ENCODE data around the gene ANO3.
"Not testable (repeated sequence)": the region's sequence is repeated elsewhere in the genome, so short reads cannot be mapped to it uniquely, and the experiment has no call there.

Gene ANO3

GRCh38 chr11:26579683-26580082 lies 247.8 kb downstream of the ANO3 start:
- no peaks in the 10 kb centered on the region for H3K9me3 ChIP-seq (ENCODE audit: control insufficient read depth in 1 of 2, low read length in 2 of 2)
- H3K36me3 ChIP-seq (ENCODE audit: control insufficient read depth in 1 of 2, insufficient read depth in 2 of 2, low read length in 2 of 2), result no peaks in the 10 kb centered on the region
- peaks cover 0 to 2% of the 10 kb centered on the region in 2 donors for H3K4me1 ChIP-seq (ENCODE audit: control insufficient read depth in 1 of 2, insufficient read depth in 2 of 2, low read length in 2 of 2)
- no peak overlapping the region for H3K27ac ChIP-seq (ENCODE audit: low read length)
- no peak overlapping the region for H3K4me3 ChIP-seq (ENCODE audit: low read depth in 1 of 2, low read length in 2 of 2)
- no peaks in the 10 kb centered on the region for H3K27me3 ChIP-seq (ENCODE audit: low read depth, low read length)

- no peaks in the 10 kb centered on the region for H3K27me3 ChIP-seq (ENCODE audit: low read depth, low read length)
- no peaks in the 10 kb centered on the region for H3K9me3 ChIP-seq (ENCODE audit: control insufficient read depth in 1 of 2, low read length in 2 of 2)
- no peak overlapping the region for H3K4me3 ChIP-seq (ENCODE audit: low read depth in 1 of 2, low read length in 2 of 2)
- H3K4me1 ChIP-seq (ENCODE audit: control insufficient read depth in 1 of 2, insufficient read depth in 2 of 2, low read length in 2 of 2), result peaks cover 0 to 2% of the 10 kb centered on the region in 2 donors
- no peak overlapping the region for H3K27ac ChIP-seq (ENCODE audit: low read length)
- no peaks in the 10 kb centered on the region for H3K36me3 ChIP-seq (ENCODE audit: control insufficient read depth in 1 of 2, insufficient read depth in 2 of 2, low read length in 2 of 2)
Observed at GRCh38 chr11:26580929-26581328, 249.0 kb downstream of the ANO3 start.

GRCh38 chr11:26583550-26583949 lies 251.6 kb downstream of the ANO3 start:
- no peak overlapping the region for H3K27ac ChIP-seq (ENCODE audit: low read length)
- H3K4me3 ChIP-seq (ENCODE audit: low read depth in 1 of 2, low read length in 2 of 2), result no peak overlapping the region
- no peaks in the 10 kb centered on the region for H3K36me3 ChIP-seq (ENCODE audit: control insufficient read depth in 1 of 2, insufficient read depth in 2 of 2, low read length in 2 of 2)
- H3K27me3 ChIP-seq (ENCODE audit: low read depth, low read length), result no peaks in the 10 kb centered on the region
- peaks cover 0 to 2% of the 10 kb centered on the region in 2 donors for H3K4me1 ChIP-seq (ENCODE audit: control insufficient read depth in 1 of 2, insufficient read depth in 2 of 2, low read length in 2 of 2)
- no peaks in the 10 kb centered on the region for H3K9me3 ChIP-seq (ENCODE audit: control insufficient read depth in 1 of 2, low read length in 2 of 2)

- H3K4me3 ChIP-seq (ENCODE audit: low read depth in 1 of 2, low read length in 2 of 2), result no peak overlapping the region
Observed at GRCh38 chr11:26584818-26585217, 252.9 kb downstream of the ANO3 start.

GRCh38 chr11:26587073-26587472 lies 255.1 kb downstream of the ANO3 start:
- Histone ChIP-seq H3K9me3 (ENCODE audit: control insufficient read depth in 1 of 2, low read length in 2 of 2) (no peaks in the 10 kb centered on the region), H3K4me3 (ENCODE audit: low read depth in 1 of 2, low read length in 2 of 2) (no peak overlapping the region), H3K4me1 (ENCODE audit: control insufficient read depth in 1 of 2, insufficient read depth in 2 of 2, low read length in 2 of 2) (no peaks in the 10 kb centered on the region), H3K27me3 (ENCODE audit: low read depth, low read length) (no peaks in the 10 kb centered on the region), H3K27ac (ENCODE audit: low read length) (no peak overlapping the region), H3K36me3 (ENCODE audit: control insufficient read depth in 1 of 2, insufficient read depth in 2 of 2, low read length in 2 of 2) (no peaks in the 10 kb centered on the region)

More at GRCh38 chr11:26584818-26585217, 252.9 kb downstream of the ANO3 start:
- Histone ChIP-seq H3K9me3 (ENCODE audit: control insufficient read depth in 1 of 2, low read length in 2 of 2) (no peaks in the 10 kb centered on the region), H3K27me3 (ENCODE audit: low read depth, low read length) (no peaks in the 10 kb centered on the region), H3K27ac (ENCODE audit: low read length) (no peak overlapping the region), H3K4me1 (ENCODE audit: control insufficient read depth in 1 of 2, insufficient read depth in 2 of 2, low read length in 2 of 2) (peaks cover 0 to 2% of the 10 kb centered on the region in 2 donors), H3K36me3 (ENCODE audit: control insufficient read depth in 1 of 2, insufficient read depth in 2 of 2, low read length in 2 of 2) (no peaks in the 10 kb centered on the region)

GRCh38 chr11:26593691-26594090 lies 261.8 kb downstream of the ANO3 start:
- Histone ChIP-seq H3K27ac (ENCODE audit: low read length) (no peak overlapping the region), H3K4me1 (ENCODE audit: control insufficient read depth in 1 of 2, insufficient read depth in 2 of 2, low read length in 2 of 2) (no peaks in the 10 kb centered on the region), H3K27me3 (ENCODE audit: low read depth, low read length) (no peaks in the 10 kb centered on the region), H3K9me3 (ENCODE audit: control insufficient read depth in 1 of 2, low read length in 2 of 2) (no peaks in the 10 kb centered on the region), H3K36me3 (ENCODE audit: control insufficient read depth in 1 of 2, insufficient read depth in 2 of 2, low read length in 2 of 2) (no peaks in the 10 kb centered on the region), H3K4me3 (ENCODE audit: low read depth in 1 of 2, low read length in 2 of 2) (no peak overlapping the region)

- H3K36me3 ChIP-seq (ENCODE audit: control insufficient read depth in 1 of 2, insufficient read depth in 2 of 2, low read length in 2 of 2); H3K27ac ChIP-seq (ENCODE audit: low read length); H3K9me3 ChIP-seq (ENCODE audit: control insufficient read depth in 1 of 2, low read length in 2 of 2); H3K4me3 ChIP-seq (ENCODE audit: low read depth in 1 of 2, low read length in 2 of 2); H3K27me3 ChIP-seq (ENCODE audit: low read depth, low read length); H3K4me1 ChIP-seq (ENCODE audit: control insufficient read depth in 1 of 2, insufficient read depth in 2 of 2, low read length in 2 of 2): not testable (repeated sequence)
Observed at GRCh38 chr11:26595207-26595865, 263.4 kb downstream of the ANO3 start.

- H3K4me1 ChIP-seq (ENCODE audit: control insufficient read depth in 1 of 2, insufficient read depth in 2 of 2, low read length in 2 of 2); H3K9me3 ChIP-seq (ENCODE audit: control insufficient read depth in 1 of 2, low read length in 2 of 2); H3K4me3 ChIP-seq (ENCODE audit: low read depth in 1 of 2, low read length in 2 of 2); H3K27ac ChIP-seq (ENCODE audit: low read length); H3K36me3 ChIP-seq (ENCODE audit: control insufficient read depth in 1 of 2, insufficient read depth in 2 of 2, low read length in 2 of 2); H3K27me3 ChIP-seq (ENCODE audit: low read depth, low read length): not testable (repeated sequence)
Observed at GRCh38 chr11:26597049-26597689, 265.2 kb downstream of the ANO3 start.

- no peak overlapping the region for H3K4me3 ChIP-seq (ENCODE audit: low read depth in 1 of 2, low read length in 2 of 2)
- no peaks in the 10 kb centered on the region for H3K27me3 ChIP-seq (ENCODE audit: low read depth, low read length)
- no peak overlapping the region for H3K27ac ChIP-seq (ENCODE audit: low read length)
- H3K9me3 ChIP-seq (ENCODE audit: control insufficient read depth in 1 of 2, low read length in 2 of 2), result no peaks in the 10 kb centered on the region
- no peaks in the 10 kb centered on the region for H3K4me1 ChIP-seq (ENCODE audit: control insufficient read depth in 1 of 2, insufficient read depth in 2 of 2, low read length in 2 of 2)
- no peaks in the 10 kb centered on the region for H3K36me3 ChIP-seq (ENCODE audit: control insufficient read depth in 1 of 2, insufficient read depth in 2 of 2, low read length in 2 of 2)
Observed at GRCh38 chr11:26597899-26598298, 266.0 kb downstream of the ANO3 start.

- Histone ChIP-seq H3K36me3 (ENCODE audit: control insufficient read depth in 1 of 2, insufficient read depth in 2 of 2, low read length in 2 of 2) (no peaks in the 10 kb centered on the region), H3K4me1 (ENCODE audit: control insufficient read depth in 1 of 2, insufficient read depth in 2 of 2, low read length in 2 of 2) (no peaks in the 10 kb centered on the region), H3K4me3 (ENCODE audit: low read depth in 1 of 2, low read length in 2 of 2) (no peak overlapping the region), H3K9me3 (ENCODE audit: control insufficient read depth in 1 of 2, low read length in 2 of 2) (no peaks in the 10 kb centered on the region), H3K27me3 (ENCODE audit: low read depth, low read length) (no peaks in the 10 kb centered on the region), H3K27ac (ENCODE audit: low read length) (no peak overlapping the region)
Observed at GRCh38 chr11:26599425-26599824, 267.5 kb downstream of the ANO3 start.

GRCh38 chr11:26599876-26600434 lies 268.0 kb downstream of the ANO3 start:
- H3K27me3 ChIP-seq (ENCODE audit: low read depth, low read length), result no peaks in the 10 kb centered on the region
- H3K27ac ChIP-seq (ENCODE audit: low read length), result no peak overlapping the region
- H3K36me3 ChIP-seq (ENCODE audit: control insufficient read depth in 1 of 2, insufficient read depth in 2 of 2, low read length in 2 of 2), result no peaks in the 10 kb centered on the region
- no peak overlapping the region for H3K4me3 ChIP-seq (ENCODE audit: low read depth in 1 of 2, low read length in 2 of 2)
- no peaks in the 10 kb centered on the region for H3K4me1 ChIP-seq (ENCODE audit: control insufficient read depth in 1 of 2, insufficient read depth in 2 of 2, low read length in 2 of 2)
- no peaks in the 10 kb centered on the region for H3K9me3 ChIP-seq (ENCODE audit: control insufficient read depth in 1 of 2, low read length in 2 of 2)
